ENCODE measurements around the gene GLA.
A peak's percentile ranks its signal among the peaks of the same experiment; 100 is the strongest.

GLA gene

DNA sequence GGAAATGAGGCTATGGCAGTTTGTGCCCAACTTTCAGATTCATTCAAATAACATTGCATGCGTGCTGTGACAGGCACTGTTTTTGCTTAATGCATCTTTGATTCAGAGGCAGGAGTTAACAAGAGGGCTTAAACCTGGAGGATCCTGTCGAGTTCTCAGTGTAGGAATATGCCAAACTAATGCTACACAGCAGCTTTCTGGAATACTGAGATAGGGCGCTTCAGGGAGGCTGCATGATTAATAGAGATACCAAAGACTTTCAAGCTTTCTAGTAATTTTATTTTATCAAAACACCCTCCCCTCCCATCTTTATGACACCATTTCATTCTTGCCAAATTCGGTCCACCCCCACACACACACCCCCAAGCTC is 58.5 kb downstream of the GLA start:
- DNase-seq (ENCODE audit: low read depth): no peak

DNA sequence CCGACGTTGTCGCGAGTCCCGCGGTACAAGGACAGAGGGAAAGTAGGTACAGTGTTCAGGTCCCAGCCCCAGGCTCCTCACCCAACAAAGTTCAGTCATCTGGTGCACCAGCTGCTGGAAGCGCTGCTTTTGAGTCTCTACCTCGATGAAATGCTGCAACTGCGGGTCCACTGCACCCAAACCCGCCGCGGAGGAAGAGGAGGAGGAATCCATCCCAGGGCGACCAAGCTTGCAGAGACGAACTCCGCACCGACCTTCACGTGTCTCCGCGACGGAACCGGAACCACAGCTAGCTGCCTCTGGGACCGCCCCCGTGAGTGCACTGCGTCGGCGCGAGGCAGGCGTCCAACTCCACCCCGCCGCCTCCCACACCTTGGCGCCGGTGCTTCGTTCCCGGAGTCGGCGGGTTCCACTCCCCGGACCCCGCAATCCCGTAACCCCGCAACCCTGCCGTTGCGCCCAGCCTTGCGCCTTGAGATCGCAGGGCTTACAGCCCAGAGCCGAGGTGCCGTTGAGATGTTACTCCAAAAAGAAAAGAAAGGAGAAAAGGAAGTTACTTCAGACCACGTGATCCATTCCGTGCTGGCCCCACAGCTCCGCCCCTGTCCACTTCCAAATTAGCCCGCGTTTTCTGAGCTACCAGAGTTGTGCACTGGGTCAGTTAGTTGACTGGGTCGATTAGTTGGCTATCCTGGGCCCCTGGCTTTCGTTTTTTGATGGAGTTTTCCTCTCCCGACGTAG is 59.1 kb downstream of the GLA start, which contains the start of gene TIMM8A:
Gene TIMM8A, minus strand, starts transcription at position 291 of the 741 bp plus-strand sequence. Its CDS starts 78 bp downstream, at position 213.
- DNase-seq (ENCODE audit: low read depth): peak; percentile 66

DNA sequence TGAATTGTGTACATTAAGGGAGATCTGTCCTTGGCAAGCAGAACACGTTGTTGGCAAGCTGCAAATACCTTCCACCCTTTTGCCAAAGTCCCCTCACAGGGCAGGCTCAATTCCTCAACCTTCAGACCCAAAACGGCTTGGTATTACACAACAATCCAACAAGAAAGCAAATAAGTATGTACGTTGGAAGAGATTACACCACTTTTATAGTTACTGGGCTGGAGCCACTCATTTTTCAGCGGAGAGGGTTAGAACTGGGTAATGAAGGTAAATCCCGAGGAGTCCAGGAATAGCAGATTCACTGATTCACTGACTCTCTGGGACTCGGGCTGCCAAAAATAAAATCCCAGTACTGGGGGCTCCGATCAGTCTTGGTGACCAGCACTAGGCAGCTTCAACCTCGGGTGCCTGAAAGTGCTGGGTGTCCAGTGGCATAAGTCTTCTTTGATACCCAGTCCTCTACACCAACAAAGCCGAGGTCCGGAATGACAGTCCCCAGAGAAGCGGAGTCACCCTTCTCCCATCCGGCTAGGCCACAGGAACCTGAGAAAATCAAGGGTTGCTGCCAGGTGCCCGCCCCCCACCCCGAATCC is 59.8 kb downstream of the GLA start:
- peak; percentile 47 for DNase-seq (ENCODE audit: low read depth)
